ENCODE data around the gene PSME1. TPM values are rescaled to one million over a fixed set of nuclear protein-coding genes. Genes with fewer than 3 reads are reported as not detected.

PSME1 gene
- total and polyA plus RNA-seq, 2 of the 13 experiments (the other 11 are each of a cell fraction or from before 2014, with no cell fraction given) = 159 to 608 TPM

DNA sequence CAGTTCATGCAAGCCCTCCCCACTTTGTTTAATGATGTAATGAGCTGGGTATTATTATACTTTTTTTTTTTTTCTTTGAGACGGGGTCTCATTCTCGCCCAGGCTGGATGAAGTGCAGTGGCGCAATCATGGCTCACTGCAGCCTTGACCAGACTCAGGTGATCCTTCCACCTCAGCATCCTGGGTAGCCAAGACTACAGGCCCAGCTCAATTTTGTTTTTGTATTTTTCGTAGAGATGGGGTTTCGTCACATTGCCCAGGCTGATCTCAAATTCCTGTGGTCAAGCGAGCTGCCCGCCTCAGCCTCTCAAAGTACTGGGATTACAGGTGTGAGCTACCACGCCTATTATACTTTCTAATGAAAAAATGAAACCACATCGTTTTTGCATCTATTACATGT lies 25.9 kb upstream of the PSME1 start (continued):
- TF ChIP-seq ZBTB25 (CRISPR knock-in tag; IDR thresholded peaks at IDR 0.05) = 0 out of 2 replicates have a peak, but pooled peaks have one; percentile 7
- no peak for TF ChIP-seq SOX6 (IDR thresholded peaks at IDR 0.05)
- TF ChIP-seq SOX6 (CRISPR knock-in tag; IDR thresholded peaks at IDR 0.05) = peak; percentile 6; the same call in 1 of the 2 replicates
- peak; percentile 44; the same call in 1 of the 2 replicates for TF ChIP-seq ZBTB38 (CRISPR knock-in tag; IDR thresholded peaks at IDR 0.05)
- TF ChIP-seq CBFB (CRISPR knock-in tag; IDR thresholded peaks at IDR 0.05) = peak; percentile 93
- 0 out of 2 replicates have a peak, but pooled peaks have one; percentile 19 for TF ChIP-seq RARA (CRISPR knock-in tag; IDR thresholded peaks at IDR 0.05)
- TF ChIP-seq TARDBP (CRISPR knock-in tag; IDR thresholded peaks at IDR 0.05) = 0 out of 2 replicates have a peak, but pooled peaks have one; percentile 45
- TF ChIP-seq SP140L (CRISPR knock-in tag; IDR thresholded peaks at IDR 0.05; ENCODE audit: borderline replicate concordance) = 0 out of 2 replicates have a peak, but pooled peaks have one; percentile 37
- TF ChIP-seq ZNF549 (CRISPR knock-in tag; IDR thresholded peaks at IDR 0.05) = no peak
- TF ChIP-seq ZNF331 (CRISPR knock-in tag; IDR thresholded peaks at IDR 0.05) = peak; percentile 51; the same call in 1 of the 2 replicates
- TF ChIP-seq GATAD2A (CRISPR knock-in tag; IDR thresholded peaks at IDR 0.05) = peak; percentile 52

- peaks cover 7% of the 10 kb centered on the region for H3K79me2 ChIP-seq (ENCODE audit: insufficient read depth, low read length)
- H4K20me1 ChIP-seq (ENCODE audit: insufficient read depth, low read length) = no peaks in the 10 kb centered on the region
- BruUV-seq (replicated peaks) = no TSS peak
- H3K27ac ChIP-seq (ENCODE audit: extremely low read length, insufficient read depth, low read length) = peak overlapping the region; percentile 4
- no peak for ATAC-seq
- DNase-seq (ENCODE audit: low spot score) = no peak
- no peak for FAIRE-seq
- H3K9ac ChIP-seq (ENCODE audit: insufficient read depth, low read depth, low read length) = no peak overlapping the region
- in situ Hi-C loops (cut with HindIII; ENCODE audit: extremely low pct_ligation_motif_present, low pct_unique_long_range_greater_than_20kb) (loop anchor here (25.0 kb wide), 1 partner anchor 1523 kb away; the partner anchor contains the start of genes ABHD4 and DAD1), intact Hi-C loops (cut with micrococcal nuclease; ENCODE audit: unreplicated experiment) (loop anchor here (10.0 kb wide), 2 partner anchors 806 to 1016 kb away; partner anchors contain the start of genes ACIN1, BCL2L2, C14orf119 and PPP1R3E)
- ChIA-PET CTCF (ENCODE audit: low intra/inter-chr PET ratio, low total read pairs) (interaction anchor here (1.1 to 5.4 kb wide), 2 partner anchors 50 to 51 kb away, joined by 4 to 86 read pairs; partner anchors contain the start of gene IRF9), POLR2A (interaction anchor here (1.1 to 11.8 kb wide), 8 partner anchors 15 to 160 kb away, joined by 4 to 594 read pairs (median 22); partner anchors contain the start of genes CHMP4A, EMC9, FITM1 and IRF9)
- H3K4me1 ChIP-seq (ENCODE audit: insufficient read depth, low read length) = peaks cover 59% of the 10 kb centered on the region
- H3K4me2 ChIP-seq (ENCODE audit: low read depth, low read length) = peak overlapping the region; percentile 26
- no peaks in the 10 kb centered on the region for H3K36me3 ChIP-seq (replicated peaks in 1 of 2; ENCODE audit: control insufficient read depth in 1 of 2, insufficient read depth in 2 of 2, low read length in 2 of 2)
- H3K9me3 ChIP-seq (ENCODE audit: low read length) = no peaks in the 10 kb centered on the region
- H3K27me3 ChIP-seq (ENCODE audit: control insufficient read depth in 1 of 2, insufficient read depth in 2 of 2, low read length in 2 of 2) = no peaks in the 10 kb centered on the region; a peak in 1 of 5 replicates
- no peak overlapping the region; a peak in 1 of 6 replicates for H3K4me3 ChIP-seq (replicated peaks in 1 of 3; ENCODE audit: insufficient read depth in 1 of 3, low read depth in 2 of 3, low read length in 3 of 3)
- 63% methylated on average over 1 of the region's 1 CpG for WGBS (ENCODE audit: low lambda C conversion rate)
- no peak overlapping the region for H2AFZ ChIP-seq (ENCODE audit: low read length)
- 0 out of 2 replicates have a peak, but pooled peaks have one; percentile 41 for TF ChIP-seq ARNT2 (CRISPR knock-in tag; IDR thresholded peaks at IDR 0.05; ENCODE audit: low read depth)
- 0 out of 2 replicates have a peak, but pooled peaks have one; percentile 9 for TF ChIP-seq RXRB (CRISPR knock-in tag; IDR thresholded peaks at IDR 0.05; ENCODE audit: borderline replicate concordance)
- no peak for TF ChIP-seq SUZ12 (IDR thresholded peaks at IDR 0.05; ENCODE audit: low read depth, low read length)
- TF ChIP-seq FLYWCH1 (CRISPR knock-in tag; IDR thresholded peaks at IDR 0.05) = no peak
- peak; percentile 73; the same call in 1 of the 2 replicates for TF ChIP-seq ATF7-NPFF (CRISPR knock-in tag; IDR thresholded peaks at IDR 0.05; ENCODE audit: low read depth)
- peak; percentile 88 for TF ChIP-seq CC2D1A (CRISPR knock-in tag; IDR thresholded peaks at IDR 0.05)
- 0 out of 2 replicates have a peak, but pooled peaks have one; percentile 44 for TF ChIP-seq ZNF24 (IDR thresholded peaks at IDR 0.05)
- 0 out of 2 replicates have a peak, but pooled peaks have one; percentile 39 for TF ChIP-seq POGK (CRISPR knock-in tag; conservative IDR thresholded peaks at IDR 0.05)
- TF ChIP-seq ASH2L (IDR thresholded peaks at IDR 0.05; ENCODE audit: insufficient read length, low read depth, low read length) = no peak
- TF ChIP-seq NR2F6 (IDR thresholded peaks at IDR 0.05) = peak; percentile 17; the same call in 1 of the 2 replicates
- TF ChIP-seq NR2F6 (CRISPR knock-in tag; IDR thresholded peaks at IDR 0.05) = no peak
- TF ChIP-seq FIP1L1 (IDR thresholded peaks at IDR 0.05; ENCODE audit: borderline replicate concordance, insufficient read depth, low read depth, low read length) = no peak
- no peak for TF ChIP-seq JUNB (CRISPR knock-in tag; IDR thresholded peaks at IDR 0.05; ENCODE audit: borderline replicate concordance)
Observed at GRCh38 chr14:24110523-24110922, 25.5 kb upstream of the PSME1 start.

All from HepG2 (cell line).